Kidney glomerular epithelial cell (primary cell): ENCODE data around the gene IRGQ.
"Not testable (repeated sequence)": the region's sequence is repeated elsewhere in the genome, so short reads cannot be mapped to it uniquely, and the experiment has no call there.

Experiments used
- DNase-seq: peaks from one replicate; lab custom pipeline; 2025; lab: John Stamatoyannopoulos, UW

Gene IRGQ

DNA sequence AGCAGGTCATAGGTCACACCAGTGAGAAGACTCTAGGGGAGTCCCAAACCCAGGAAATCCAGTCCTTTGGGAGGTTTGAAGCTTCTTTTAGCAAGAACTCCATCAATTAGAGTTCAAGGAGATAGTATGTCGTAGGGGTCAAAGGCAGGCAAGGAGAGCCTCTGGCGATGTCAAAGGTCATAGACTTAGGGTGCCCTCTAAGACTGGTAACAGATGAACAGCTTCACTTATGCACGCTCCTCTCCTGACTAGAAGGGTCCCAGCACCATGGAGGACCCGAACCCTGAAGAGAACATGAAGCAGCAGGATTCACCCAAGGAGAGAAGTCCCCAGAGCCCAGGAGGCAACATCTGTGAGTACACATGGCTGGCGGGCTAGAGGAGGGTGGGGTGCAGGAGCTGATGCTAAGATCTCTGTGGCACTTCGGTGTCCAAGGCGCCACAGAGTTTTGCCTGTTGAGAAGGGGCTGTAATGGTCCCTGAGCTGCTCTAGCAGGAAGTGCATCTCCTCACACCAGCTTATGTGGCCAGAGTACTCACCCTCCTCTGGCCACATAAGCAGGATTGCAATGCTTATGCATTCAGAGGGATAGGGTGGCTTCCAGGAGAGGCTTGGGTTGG lies 1.0 kb upstream of the IRGQ start:
- no peak for DNase-seq

- DNase-seq: no peak
These were observed 332 bp downstream of the IRGQ start for GRCh38 chr19:43595605-43595998.

GRCh38 chr19:43594710-43595604 lies 977 bp downstream of the IRGQ start:
- peak; percentile 23 for DNase-seq

DNA sequence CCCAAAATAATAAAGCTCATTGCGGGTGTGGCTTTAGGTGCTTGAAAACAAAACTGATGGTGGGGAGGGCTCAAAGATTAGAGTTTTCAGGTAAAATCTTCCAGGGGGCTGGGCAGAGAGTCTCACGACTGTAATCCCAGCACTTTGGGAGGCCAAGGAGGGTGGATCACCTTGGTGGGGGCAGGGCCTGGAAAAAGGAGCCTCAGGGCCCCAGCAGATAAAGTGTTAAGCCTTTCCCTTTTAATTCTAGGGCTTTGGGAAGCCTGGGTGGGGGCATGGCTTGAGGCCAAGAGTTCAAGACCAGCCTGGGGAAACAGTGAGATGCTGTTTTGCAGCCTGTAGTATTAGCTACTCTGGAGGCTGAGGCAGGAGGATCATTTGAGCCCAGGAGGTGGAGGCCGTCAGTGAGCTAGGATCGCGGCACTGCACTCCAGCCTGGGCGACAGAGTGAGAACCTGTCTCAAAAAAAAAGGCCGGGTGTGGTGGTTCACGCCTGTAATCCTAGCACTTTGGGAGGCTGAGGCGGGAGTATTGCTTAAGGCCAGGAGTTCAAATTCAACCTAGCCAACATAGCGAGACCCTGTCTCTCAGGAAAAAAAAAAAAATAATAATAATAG lies 1.7 kb downstream of the IRGQ start:
- DNase-seq: no peak

- no peak for DNase-seq
These were observed 3.1 kb downstream of the IRGQ start for GRCh38 chr19:43592800-43593350.

GRCh38 chr19:43591904-43592772 lies 3.8 kb downstream of the IRGQ start:
- no peak for DNase-seq

- no peak for DNase-seq
These were observed 6.3 kb downstream of the IRGQ start for GRCh38 chr19:43589678-43590077.

DNA sequence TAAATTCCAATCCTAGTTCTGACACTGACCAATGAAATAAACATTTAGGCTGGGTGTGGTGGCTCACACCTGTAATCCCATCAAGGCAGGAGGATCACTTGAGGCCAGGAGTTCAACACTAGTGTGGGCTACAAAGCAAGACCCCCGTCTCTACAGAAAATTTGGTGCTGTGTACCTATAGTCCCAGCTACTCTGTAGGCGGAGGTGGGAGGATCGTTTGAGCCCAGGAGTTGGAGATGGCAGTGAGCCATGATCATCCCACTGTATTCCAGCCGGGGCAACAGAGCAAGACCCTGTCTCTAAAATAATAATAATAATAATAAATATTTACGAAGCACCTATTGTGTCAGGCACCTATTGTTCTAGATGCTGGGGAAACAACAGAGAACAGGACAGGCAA lies 6.7 kb downstream of the IRGQ start:
- DNase-seq: no peak

GRCh38 chr19:43587029-43587428 lies 8.9 kb downstream of the IRGQ start:
- not testable (repeated sequence) for DNase-seq

- no peak for DNase-seq
These were observed 9.6 kb downstream of the IRGQ start for GRCh38 chr19:43586346-43586745.

GRCh38 chr19:43584484-43584883 lies 11.4 kb downstream of the IRGQ start:
- peak; percentile 13 for DNase-seq

DNA sequence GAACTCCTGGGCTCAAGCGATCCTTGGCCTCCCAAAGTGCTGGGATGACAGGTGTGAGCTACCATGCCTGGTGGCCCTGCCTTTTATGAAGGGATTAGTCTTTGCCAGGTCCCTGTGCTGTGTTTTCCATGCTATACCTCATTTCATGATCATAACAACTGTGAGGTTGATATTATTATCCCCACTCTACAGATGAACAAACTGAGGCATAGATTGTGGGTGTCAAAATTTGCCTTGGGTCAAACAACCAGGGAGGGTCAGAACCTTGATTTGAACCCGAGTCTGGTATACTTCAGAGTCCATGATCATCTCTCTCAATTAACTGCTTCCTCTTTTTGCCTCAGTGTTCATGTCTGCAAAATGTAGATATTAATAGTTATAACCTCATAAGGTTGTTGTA lies 13.4 kb downstream of the IRGQ start:
- no peak for DNase-seq

DNA sequence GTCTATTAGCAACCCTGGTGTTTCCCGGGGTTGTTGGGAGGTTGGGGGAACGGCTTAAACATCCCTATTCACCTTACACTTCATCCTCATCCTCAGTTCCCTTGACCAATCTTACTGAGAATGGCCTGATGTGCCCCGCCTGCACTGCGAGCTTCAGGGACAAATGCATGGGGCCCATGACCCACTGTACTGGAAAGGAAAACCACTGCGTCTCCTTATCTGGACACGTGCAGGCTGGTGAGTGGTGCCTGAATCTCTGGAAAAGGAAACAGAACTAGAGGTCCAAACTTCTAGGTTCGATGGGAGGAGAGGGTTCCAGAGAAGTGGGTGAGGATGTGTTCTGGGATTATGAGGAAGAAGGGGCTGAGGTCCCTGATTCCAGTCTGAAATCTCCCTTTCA lies 14.5 kb downstream of the IRGQ start:
- DNase-seq: no peak

GRCh38 chr19:43578787-43579186 lies 17.1 kb downstream of the IRGQ start:
- no peak for DNase-seq

DNA sequence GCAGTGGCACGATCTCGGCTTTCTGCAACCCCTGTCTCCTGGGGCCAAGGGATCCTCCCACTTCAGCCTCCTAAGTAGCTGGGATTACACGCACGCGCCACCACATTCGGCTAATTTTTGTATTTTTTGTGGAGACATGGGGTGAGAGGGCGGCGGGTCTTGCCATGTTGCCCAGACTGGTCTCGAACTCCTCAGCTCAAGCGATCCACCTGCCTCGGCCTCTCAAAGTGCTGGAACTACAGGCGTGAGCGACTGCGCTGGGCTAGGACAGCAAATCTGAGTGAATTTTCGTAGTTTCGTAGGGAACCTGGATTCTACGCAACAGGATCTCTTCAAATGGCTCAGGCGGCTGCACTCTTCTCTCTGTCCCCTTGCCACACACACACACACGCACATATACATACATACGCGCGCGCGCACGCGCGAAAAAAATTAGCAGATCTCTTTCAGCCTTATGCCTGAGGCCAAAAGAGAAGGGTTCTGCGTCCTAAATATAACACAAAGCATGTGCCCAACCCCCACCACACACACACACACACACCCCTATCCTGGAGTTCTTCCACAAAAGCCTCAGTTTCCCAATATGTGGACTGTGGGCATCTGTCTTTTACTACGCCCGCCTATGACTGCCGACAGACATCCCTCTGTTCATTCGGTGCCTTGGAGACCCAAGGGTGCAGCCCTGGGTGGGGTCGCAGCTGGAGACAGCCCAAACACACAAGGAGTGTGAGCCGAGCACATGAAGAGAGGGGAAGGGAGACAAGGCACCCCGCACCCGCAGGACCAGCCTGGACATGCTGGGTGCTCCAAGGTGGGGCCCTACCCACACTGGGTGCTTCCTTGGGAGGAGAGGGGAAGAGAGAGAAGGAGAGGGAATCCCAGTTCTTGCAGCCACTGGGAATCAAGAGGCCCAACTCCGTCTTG lies 19.7 kb downstream of the IRGQ start:
- no peak for DNase-seq

DNA sequence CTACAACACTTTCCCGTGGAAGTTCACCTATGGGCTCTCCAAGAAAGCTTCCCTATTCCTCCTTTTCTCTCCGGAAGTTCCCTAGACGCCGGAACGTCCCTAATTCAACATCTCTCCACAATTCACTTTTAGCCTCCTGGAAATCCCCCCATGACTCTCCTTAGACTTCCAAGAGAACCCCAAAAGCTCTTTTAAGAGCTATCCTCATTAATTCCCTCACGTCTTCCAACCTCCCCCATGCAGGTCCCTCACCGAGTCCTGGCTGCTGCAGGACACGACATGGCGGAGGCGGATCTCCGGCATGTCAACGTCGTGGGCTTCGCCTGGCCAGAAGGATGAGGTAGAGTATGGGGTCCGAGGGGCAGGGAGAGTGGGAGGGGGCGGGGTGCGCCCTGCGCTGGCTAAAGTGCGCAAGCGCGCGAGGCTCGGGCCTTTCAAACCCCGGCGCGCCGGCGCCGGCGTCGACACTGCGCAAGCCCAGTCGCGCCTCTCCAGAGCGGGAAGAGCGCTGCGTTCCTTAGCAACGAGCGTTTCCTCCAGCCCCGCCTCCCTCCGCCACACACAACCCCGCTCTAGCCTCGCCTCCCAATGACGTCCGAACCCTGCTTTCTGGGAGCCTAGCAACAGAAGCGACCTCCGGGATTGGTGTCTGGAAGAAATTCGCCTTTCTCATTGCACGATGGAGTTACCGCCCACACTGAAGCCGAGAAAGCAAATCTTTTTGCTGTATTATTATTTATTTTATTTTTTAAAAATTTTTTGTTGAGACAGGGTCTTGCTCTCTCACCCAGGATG lies 20.6 kb downstream of the IRGQ start, which contains the start of the genes PINLYP and XRCC1:
Gene PINLYP, plus strand, starts transcription at position 646 of the 795 bp plus-strand sequence. CDS start 1,391 bp downstream, outside the sequence.
Gene XRCC1, minus strand, starts transcription at position 372 of the 795 bp plus-strand sequence. Its CDS starts 69 bp downstream, at position 303.
- DNase-seq: peak; percentile 96

- peak; percentile 41 for DNase-seq
These were observed 21.3 kb downstream of the IRGQ start for GRCh38 chr19:43574424-43575155.

- no peak for DNase-seq
These were observed 23.8 kb downstream of the IRGQ start for GRCh38 chr19:43572171-43572588.
